EH (cell line): Measurements from ENCODE around the gene SEC14L2.
"Not testable (repeated sequence)": the region's sequence is repeated elsewhere in the genome, so short reads cannot be mapped to it uniquely, and the experiment has no call there.

Source experiments
- DNase-seq: peaks from one replicate; pipeline ENCODE4 v3.0.0-alpha.2; 2015; ENCODE audit warnings: low read depth

Gene SEC14L2

GRCh38 chr22:30455075-30455840 is 58.4 kb downstream of the SEC14L2 start:
- DNase-seq, result no peak

- DNase-seq, result no peak
These were observed 61.2 kb downstream of the SEC14L2 start for GRCh38 chr22:30457981-30458380.

DNA sequence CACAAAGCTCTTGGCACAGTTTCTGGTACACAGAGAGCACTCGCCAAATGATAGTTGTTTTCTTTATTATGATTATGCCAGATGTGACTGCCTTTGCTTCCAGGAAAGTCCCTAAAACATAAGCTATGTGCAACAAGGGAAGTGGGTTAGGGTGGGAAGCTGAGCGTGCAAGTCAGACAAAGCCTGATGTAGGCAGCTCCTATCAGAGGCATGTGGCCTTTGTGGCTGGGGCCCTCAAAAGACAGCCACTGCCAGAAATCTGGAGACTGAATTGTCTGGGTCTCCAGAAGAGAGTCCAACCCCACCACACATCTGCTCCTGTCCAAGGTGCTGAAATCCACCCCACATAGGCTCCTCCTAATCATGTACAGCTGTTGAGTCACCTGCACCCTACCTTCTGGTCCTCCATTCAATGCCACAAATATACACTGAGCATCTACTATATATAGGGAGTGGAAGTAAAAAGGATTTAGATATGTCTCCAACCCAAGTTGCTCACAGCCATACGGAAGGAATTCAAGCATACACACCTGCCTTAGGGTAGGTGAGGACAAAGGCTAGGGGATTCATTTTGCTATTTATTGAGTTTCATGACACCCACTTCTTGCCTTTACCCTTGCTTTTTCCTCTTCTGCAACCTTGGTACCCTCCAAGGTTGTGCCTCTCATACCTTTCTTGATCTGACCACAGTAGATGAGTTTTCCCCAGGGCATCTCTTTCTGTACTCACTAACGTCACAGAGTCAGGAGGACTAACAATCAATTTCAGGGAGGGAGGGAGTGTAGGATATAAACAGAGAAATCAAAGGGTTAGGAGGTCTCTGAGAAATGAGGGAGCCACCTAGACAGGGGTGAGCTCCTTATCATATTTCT is 62.6 kb downstream of the SEC14L2 start:
- peak; percentile 44 for DNase-seq

DNA sequence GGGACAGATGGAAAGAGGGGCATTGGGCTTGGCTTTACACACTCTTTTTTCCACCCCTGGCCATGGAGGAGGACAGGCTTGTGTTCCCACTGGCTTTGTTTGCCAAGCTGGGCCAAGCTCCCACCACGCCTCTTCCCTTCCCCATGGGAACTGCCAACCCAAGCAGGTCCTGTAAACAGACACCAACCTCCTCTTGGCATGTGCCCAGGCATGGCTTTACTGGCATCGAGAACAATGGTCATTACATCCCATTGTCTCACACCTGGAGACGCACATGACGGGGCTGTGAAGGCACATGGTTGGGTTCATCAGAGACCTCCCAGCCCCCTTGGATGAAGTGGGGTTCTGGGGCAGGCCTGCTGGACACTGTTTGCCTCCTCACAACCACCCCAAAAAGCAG is 63.3 kb downstream of the SEC14L2 start:
- DNase-seq, result no peak

- not testable (repeated sequence) for DNase-seq
These were observed 63.7 kb downstream of the SEC14L2 start for GRCh38 chr22:30460555-30460954.

DNA sequence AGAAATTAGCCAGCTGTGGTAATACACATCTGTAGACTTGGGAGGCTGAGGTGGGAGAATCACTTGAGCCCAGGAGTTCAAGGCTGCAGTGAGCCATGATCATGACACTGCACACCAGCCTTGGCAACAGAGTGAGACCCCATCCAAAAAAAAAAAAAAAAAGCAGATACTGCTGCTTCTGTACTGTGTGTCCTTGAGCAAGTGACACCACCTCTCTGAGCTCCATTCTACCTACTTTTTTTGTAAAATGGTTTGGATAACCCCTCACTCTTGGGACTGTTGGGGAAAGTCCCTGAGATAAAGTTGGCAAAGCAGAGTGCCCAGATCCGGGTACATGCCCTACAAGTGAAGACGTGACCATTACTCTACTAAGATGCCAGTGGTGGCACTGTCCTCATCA is 72.3 kb downstream of the SEC14L2 start:
- DNase-seq, result no peak

- no peak for DNase-seq
These were observed 73.8 kb downstream of the SEC14L2 start for GRCh38 chr22:30470655-30471054.

DNA sequence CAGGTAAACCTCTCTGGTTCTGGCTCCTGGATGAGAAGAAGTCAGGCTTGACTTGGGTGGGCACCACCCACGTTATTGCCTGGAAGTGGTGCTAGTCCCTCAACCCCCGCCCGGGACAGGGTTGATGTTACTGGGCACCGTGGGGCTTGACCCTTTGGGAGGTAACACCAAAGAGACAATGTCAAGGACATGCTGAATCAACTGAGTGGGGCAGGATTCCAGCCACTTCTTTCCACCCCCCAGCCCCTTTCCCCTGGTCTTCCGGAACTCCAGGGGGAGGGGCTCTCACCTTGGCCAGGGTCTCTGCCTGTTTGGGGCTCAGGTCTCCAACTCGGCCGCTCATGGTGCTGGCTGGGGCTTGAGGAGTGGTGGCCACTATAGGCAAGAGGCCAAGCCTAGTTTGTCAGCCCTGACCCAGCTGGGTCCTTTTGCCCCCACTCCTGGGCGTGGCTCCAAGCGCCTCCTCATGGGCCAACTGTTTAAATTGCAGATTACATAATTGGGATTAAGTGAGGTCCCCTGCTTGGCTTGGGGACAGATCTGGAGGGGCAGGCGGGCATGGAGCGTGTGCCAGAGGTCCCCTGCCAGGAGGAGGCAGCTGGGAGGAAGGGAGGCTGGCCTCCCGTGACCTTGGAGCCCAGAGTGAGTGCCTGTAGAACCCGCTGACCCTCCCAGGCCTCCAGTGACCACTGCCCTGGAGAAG is 74.9 kb downstream of the SEC14L2 start, which contains the start of gene SEC14L3:
SEC14L3 (minus strand) TSS at position 402 of the 703 bp plus-strand sequence; CDS start at position 343, 59 bp downstream.
- no peak for DNase-seq

DNA sequence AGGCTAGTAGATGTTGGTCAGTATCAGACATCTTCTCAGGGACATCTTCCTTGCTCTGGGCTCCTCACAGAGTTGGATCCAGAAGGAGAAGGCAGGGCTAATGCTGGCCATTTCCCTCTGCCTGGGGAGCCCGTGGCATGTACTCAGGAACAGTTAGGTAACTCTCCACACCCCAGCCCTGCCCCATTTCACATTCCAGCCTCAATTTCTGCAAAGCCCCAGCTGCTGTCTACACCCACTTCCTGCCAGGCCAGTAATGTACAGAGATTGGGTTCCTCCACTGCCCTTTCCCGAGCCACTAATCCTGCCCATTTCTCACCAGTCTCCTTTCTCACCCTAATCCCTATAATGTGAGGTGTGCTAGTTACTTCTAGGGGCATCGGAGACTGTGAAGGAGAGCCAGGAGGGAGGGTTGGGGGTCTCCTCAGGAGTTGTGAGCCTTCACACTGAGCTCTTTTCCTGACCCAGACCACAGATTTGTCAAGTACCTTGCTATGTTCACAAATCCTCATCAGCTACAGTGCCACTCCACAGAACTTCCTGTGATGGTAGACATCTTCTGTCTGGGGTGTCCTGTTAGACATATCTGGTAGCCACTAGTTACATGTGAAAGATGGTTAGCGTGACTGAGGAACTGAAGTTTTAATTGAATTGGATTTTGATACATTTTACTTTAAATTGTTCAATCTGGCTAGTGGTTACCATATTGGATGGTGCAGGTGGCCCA is 76.3 kb downstream of the SEC14L2 start:
- DNase-seq, result no peak

GRCh38 chr22:30474121-30474520 is 77.3 kb downstream of the SEC14L2 start:
- no peak for DNase-seq
